Breast epithelium (tissue), 4 donors: ENCODE data around the gene OR52E8. TPM values are rescaled to one million over a fixed set of nuclear protein-coding genes. Genes with fewer than 3 reads are reported as not detected.

ENCODE experiments used
- DNase-seq, 2 donors: peaks; one replicate each; pipeline ENCODE4 v3.0.0-alpha.2; 2019; ENCODE audit warnings: low spot score in 2 of 2
- H3K27ac ChIP-seq, 2 donors: fragments of 200-600 bp; sonication (generic) in 1 of 2; one replicate each; pipeline ENCODE4 v1.5.1; 2016 to 2019; ENCODE audit warnings: mild to moderate bottlenecking in 1 of 2
- H3K27me3 ChIP-seq, 2 donors: fragments of 200-600 bp; sonication (generic) in 1 of 2; one replicate each; pipeline versions ENCODE4 v1.5.1 to v1.6.0; 2017 to 2019; ENCODE audit warnings: control low read depth in 1 of 2, mild to moderate bottlenecking in 1 of 2
- H3K36me3 ChIP-seq: fragments of 200-600 bp; one replicate; pipeline ENCODE4 v1.5.1; 2019
- H3K4me1 ChIP-seq, 2 donors: fragments of 200-600 bp; sonication (generic); one replicate each; pipeline ENCODE4 v1.5.1; 2016 to 2019; ENCODE audit warnings: control low read depth in 1 of 2
- H3K4me3 ChIP-seq, 3 donors: fragments of 200-600 bp; sonication (generic); 1 replicate in 2 of 3; 2 replicates in 1 of 3; pipeline ENCODE4 v1.5.1; 2016 to 2019; ENCODE audit warnings: mild to moderate bottlenecking in 3 of 3, moderate library complexity in 2 of 3
- H3K9me3 ChIP-seq, 2 donors: fragments of 200-600 bp; sonication (generic) in 1 of 2; one replicate each; pipeline ENCODE4 v1.5.1; 2016 to 2019; ENCODE audit warnings: control low read depth in 1 of 2
- POLR2A ChIP-seq: fragments of 450-650 bp; IDR thresholded peaks from one replicate; pipeline ENCODE4 v1.6.1; 2016; ENCODE audit warnings: antibody characterized with exemption, mild to moderate bottlenecking, moderate library complexity
- POLR2AphosphoS5 ChIP-seq, 3 donors: sonication (generic); formaldehyde crosslinking; IDR thresholded peaks; one replicate each; pipeline ENCODE4 v1.6.1; 2017; ENCODE audit warnings: antibody characterized with exemption in 3 of 3
- intact Hi-C: fragments of 100-400 bp; cut with DNase I; formaldehyde crosslinking; loops from one replicate; pipeline ENCODE4 v1.15.1; 2023; ENCODE audit warnings: low total_unique reads
- total RNA-seq, 3 donors: library from RNA; depleted of rRNA; stranded (reverse); fragments of >200 nt; gene quantifications; one replicate each; pipeline ENCODE4 v1.1.0, GENCODE V29; 2016
- TF ChIP-seq, protein P1 (sequence below), 3 donors: fragments of 450-650 bp; IDR thresholded peaks; one replicate each; pipeline ENCODE4 v1.5.1; 2016 to 2017; ENCODE audit warnings: antibody characterized with exemption in 3 of 3, mild to moderate bottlenecking in 3 of 3, moderate library complexity in 3 of 3

OR52E8 gene
- total RNA-seq, 3 donors from 2014 or later, result not detected

DNA sequence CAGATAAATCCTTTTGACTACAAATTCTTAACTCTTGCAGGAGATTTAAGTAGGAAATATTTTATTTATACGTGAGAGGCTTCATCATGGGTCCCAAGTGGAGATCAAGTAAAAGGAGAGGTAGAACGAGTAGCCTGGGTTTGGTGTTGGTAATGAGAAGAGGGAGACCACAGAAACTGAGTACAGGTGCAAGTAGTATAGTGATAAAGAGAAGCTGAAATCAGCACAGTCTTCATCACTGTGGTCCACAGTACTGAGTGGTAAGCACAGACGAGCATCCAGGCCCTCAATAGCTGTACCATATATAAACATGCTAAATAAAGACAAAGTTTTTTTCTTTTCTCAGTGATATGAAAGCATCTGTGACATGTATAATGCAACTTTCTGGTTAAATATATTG is 29.7 kb upstream of the OR52E8 start:
- H3K4me1 ChIP-seq, result no peaks in the 10 kb centered on the region
- no peaks in the 10 kb centered on the region for H3K9me3 ChIP-seq
- DNase-seq, result no peak
- H3K27me3 ChIP-seq, result no peaks in the 10 kb centered on the region
- intact Hi-C loops, result loop anchor here (5.0 kb wide), 1 partner anchor 585 kb away; the partner anchor contains the start of gene TRIM3
- H3K4me3 ChIP-seq, result no peak overlapping the region
- no peak overlapping the region for H3K27ac ChIP-seq
- TF ChIP-seq POLR2A, result no peak
- H3K36me3 ChIP-seq, result no peaks in the 10 kb centered on the region

DNA sequence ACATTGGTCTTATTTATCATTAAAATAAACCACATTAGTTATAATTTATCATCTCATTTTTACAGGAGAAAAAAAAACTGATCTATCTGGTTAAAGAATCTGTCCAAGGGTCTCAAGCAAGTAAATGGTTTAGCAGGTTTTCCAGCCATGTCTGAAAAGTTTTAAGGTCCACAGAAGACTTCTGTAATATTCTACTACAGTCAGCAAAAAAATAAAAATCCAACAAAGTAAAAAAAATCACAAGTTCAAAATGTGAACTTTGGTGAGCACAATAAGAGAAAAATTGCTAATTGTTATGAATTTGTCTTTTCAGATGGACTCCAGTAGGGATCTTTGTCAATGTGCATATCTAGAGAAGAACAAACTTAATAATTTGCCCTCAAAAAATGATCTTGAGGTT is 24.3 kb upstream of the OR52E8 start:
- Histone ChIP-seq H3K9me3 (no peaks in the 10 kb centered on the region), H3K4me3 (no peak overlapping the region), H3K4me1 (no peaks in the 10 kb centered on the region), H3K27me3 (no peaks in the 10 kb centered on the region), H3K36me3 (no peaks in the 10 kb centered on the region), H3K27ac (no peak overlapping the region)
- TF ChIP-seq, protein P1, sequence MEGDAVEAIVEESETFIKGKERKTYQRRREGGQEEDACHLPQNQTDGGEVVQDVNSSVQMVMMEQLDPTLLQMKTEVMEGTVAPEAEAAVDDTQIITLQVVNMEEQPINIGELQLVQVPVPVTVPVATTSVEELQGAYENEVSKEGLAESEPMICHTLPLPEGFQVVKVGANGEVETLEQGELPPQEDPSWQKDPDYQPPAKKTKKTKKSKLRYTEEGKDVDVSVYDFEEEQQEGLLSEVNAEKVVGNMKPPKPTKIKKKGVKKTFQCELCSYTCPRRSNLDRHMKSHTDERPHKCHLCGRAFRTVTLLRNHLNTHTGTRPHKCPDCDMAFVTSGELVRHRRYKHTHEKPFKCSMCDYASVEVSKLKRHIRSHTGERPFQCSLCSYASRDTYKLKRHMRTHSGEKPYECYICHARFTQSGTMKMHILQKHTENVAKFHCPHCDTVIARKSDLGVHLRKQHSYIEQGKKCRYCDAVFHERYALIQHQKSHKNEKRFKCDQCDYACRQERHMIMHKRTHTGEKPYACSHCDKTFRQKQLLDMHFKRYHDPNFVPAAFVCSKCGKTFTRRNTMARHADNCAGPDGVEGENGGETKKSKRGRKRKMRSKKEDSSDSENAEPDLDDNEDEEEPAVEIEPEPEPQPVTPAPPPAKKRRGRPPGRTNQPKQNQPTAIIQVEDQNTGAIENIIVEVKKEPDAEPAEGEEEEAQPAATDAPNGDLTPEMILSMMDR (IDR thresholded peaks at IDR 0.05), result no peak
- no peak for TF ChIP-seq POLR2AphosphoS5 (IDR thresholded peaks at IDR 0.05)
- TF ChIP-seq POLR2A, result no peak
- intact Hi-C loops, result no loop called here
- DNase-seq, result no peak

DNA sequence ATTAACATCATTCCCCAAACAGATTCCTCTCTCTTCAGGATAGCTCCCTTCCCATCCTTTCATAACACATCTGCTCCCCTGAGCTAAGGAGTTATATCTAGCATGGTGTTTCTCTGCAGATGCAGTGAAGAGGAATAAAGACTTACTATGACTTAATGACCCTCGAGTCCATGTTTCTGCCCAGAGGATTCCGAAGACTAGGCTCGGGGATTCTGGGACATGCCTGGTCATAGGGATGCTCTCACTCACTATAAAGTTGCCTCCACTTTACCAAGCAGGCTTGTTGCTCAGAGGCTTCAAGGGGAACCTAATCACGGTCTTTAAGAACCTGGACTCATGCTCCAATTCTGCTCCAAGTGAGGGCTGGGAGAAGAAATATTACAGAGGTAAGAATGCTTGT is 22.8 kb upstream of the OR52E8 start, which contains the start of gene OR52E4:
Gene OR52E4 (plus strand): TSS at position 301 of the 400 bp plus-strand sequence. CDS start 3,664 bp downstream, outside the sequence.
- TF ChIP-seq, protein P1 (IDR thresholded peaks at IDR 0.05), result no peak
- TF ChIP-seq POLR2AphosphoS5 (IDR thresholded peaks at IDR 0.05) (no peak), POLR2A (no peak)
- no peaks in the 10 kb centered on the region for H3K9me3 ChIP-seq
- no peaks in the 10 kb centered on the region for H3K4me1 ChIP-seq
- no peak for DNase-seq
- no peaks in the 10 kb centered on the region for H3K27me3 ChIP-seq
- H3K27ac ChIP-seq, result no peak within 1 kb of the TSS
- H3K36me3 ChIP-seq, result no peaks in the 10 kb centered on the region
- intact Hi-C loops, result no loop called here
- no peak within 1 kb of the TSS for H3K4me3 ChIP-seq

DNA sequence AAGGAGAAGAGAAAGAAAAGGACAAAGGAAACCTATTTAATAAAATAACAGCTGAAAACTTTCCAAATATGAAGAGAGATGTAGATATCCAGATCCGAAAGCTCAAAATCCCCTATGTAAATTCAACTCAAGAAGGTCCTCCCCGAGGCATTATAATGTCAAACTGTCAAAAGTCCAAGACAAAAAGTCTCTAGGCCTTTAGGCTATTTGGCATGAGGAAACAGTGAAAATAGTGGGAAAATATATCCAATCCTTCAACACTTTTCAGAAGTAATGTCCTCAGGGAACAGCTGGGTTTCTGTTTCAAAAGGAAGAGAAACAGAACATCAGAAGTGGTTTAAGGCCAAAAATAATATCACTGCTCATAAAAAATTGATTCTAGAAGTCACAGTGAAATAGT is 21.1 kb upstream of the OR52E8 start:
- H3K36me3 ChIP-seq, result no peaks in the 10 kb centered on the region
- intact Hi-C loops, result no loop called here
- H3K4me3 ChIP-seq, result no peak overlapping the region
- DNase-seq, result no peak
- no peak overlapping the region for H3K27ac ChIP-seq
- H3K9me3 ChIP-seq, result no peaks in the 10 kb centered on the region
- no peaks in the 10 kb centered on the region for H3K4me1 ChIP-seq
- H3K27me3 ChIP-seq, result no peaks in the 10 kb centered on the region
- TF ChIP-seq, protein P1 (IDR thresholded peaks at IDR 0.05), result no peak
- no peak for TF ChIP-seq POLR2A
- TF ChIP-seq POLR2AphosphoS5 (IDR thresholded peaks at IDR 0.05), result no peak

DNA sequence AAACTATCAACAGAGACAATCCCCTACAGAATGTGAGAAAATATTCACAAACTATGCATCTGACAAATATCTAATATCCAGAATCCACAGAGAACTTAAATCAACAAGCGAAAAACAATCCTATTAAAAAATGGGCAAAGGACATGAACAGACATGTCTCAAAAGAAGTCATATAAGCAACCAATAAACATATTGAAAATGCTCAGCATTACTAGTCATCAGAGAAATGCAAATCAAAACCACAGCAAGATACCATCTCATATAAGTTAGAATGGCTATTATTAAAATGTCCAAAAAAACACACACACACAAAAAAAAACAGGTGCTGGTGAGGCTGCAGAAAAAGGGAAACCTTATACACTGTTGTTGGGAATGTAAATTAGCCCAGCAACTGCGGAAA is 8.3 kb upstream of the OR52E8 start:
- no peaks in the 10 kb centered on the region for H3K27me3 ChIP-seq
- H3K36me3 ChIP-seq, result no peaks in the 10 kb centered on the region
- intact Hi-C loops, result no loop called here
- TF ChIP-seq POLR2AphosphoS5 (IDR thresholded peaks at IDR 0.05) (no peak), POLR2A (no peak)
- TF ChIP-seq, protein P1 (IDR thresholded peaks at IDR 0.05), result no peak
- DNase-seq, result no peak
- no peak overlapping the region for H3K27ac ChIP-seq
- H3K4me1 ChIP-seq, result no peaks in the 10 kb centered on the region
- no peaks in the 10 kb centered on the region for H3K9me3 ChIP-seq
- no peak overlapping the region for H3K4me3 ChIP-seq

DNA sequence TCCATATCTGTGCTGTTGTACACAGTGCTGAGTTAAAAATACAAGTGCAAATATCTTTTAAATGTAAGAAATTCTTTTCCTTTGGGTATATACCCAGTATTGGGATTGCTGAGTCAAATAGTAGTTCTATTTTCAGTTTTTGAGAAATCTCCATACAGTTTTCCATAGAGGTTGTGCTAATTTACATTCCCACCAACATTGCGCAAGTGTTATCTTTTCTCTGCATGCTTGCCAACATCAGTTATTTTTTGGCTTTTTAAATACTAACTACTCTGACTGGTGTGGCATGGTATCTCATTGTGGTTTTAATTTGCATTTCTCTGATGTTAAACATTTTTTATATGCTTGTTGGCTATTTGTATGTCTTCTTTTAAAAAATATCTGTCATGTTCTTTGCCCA is 6.5 kb downstream of the OR52E8 start:
- Histone ChIP-seq H3K36me3 (no peaks in the 10 kb centered on the region), H3K27me3 (no peaks in the 10 kb centered on the region), H3K9me3 (peaks cover 0 to 6% of the 10 kb centered on the region in 2 donors), H3K4me1 (no peaks in the 10 kb centered on the region), H3K4me3 (no peak overlapping the region), H3K27ac (no peak overlapping the region)
- no peak for DNase-seq
- TF ChIP-seq POLR2AphosphoS5 (IDR thresholded peaks at IDR 0.05), result no peak
- TF ChIP-seq, protein P1 (IDR thresholded peaks at IDR 0.05), result no peak
- TF ChIP-seq POLR2A, result no peak
- intact Hi-C loops, result no loop called here
